HEK293T (cell line): ENCODE results near the gene RAE1.
"Not testable (repeated sequence)": the region's sequence is repeated elsewhere in the genome, so short reads cannot be mapped to it uniquely, and the experiment has no call there.

Source experiments
- ARNT ChIP-seq: fragments of 450-650 bp; IDR thresholded peaks from 2 replicates; pipeline ENCODE4 v1.6.1; 2017; ENCODE audit warnings: mild to moderate bottlenecking
- BHLHE40 ChIP-seq: fragments of 450-650 bp; IDR thresholded peaks from 2 replicates; pipeline ENCODE4 v1.6.1; 2016; ENCODE audit warnings: mild to moderate bottlenecking, moderate library complexity, borderline replicate concordance
- CTBP1 ChIP-seq: fragments of 450-650 bp; IDR thresholded peaks from 2 replicates; pipeline ENCODE4 v1.6.1; 2016; ENCODE audit warnings: borderline replicate concordance
- ELF4 ChIP-seq: fragments of 450-650 bp; IDR thresholded peaks from 2 replicates; pipeline ENCODE4 v1.6.1; 2017; ENCODE audit warnings: antibody characterized with exemption
- FOXA1 ChIP-seq: fragments of 450-650 bp; IDR thresholded peaks from 2 replicates; pipeline ENCODE4 v1.6.1; 2016; ENCODE audit warnings: mild to moderate bottlenecking
- FOXK2 ChIP-seq: fragments of 450-650 bp; IDR thresholded peaks from 2 replicates; pipeline ENCODE4 v1.6.1; 2016; ENCODE audit warnings: mild to moderate bottlenecking
- FOXM1 ChIP-seq: fragments of 450-650 bp; IDR thresholded peaks from 2 replicates; pipeline ENCODE4 v1.6.1; 2017; ENCODE audit warnings: mild to moderate bottlenecking, borderline replicate concordance
- L3MBTL2 ChIP-seq: fragments of 450-650 bp; conservative IDR thresholded peaks from 2 replicates; pipeline ENCODE4 v1.6.1; 2016; ENCODE audit warnings: mild to moderate bottlenecking
- LEF1 ChIP-seq: fragments of 450-650 bp; IDR thresholded peaks from 2 replicates; pipeline ENCODE4 v1.6.1; 2017; ENCODE audit warnings: mild to moderate bottlenecking, borderline replicate concordance
- NFRKB ChIP-seq: fragments of 450-650 bp; IDR thresholded peaks from 2 replicates; pipeline ENCODE4 v1.6.1; 2016; ENCODE audit warnings: mild to moderate bottlenecking, moderate library complexity
- SP1 ChIP-seq: fragments of 450-650 bp; IDR thresholded peaks from 2 replicates; pipeline ENCODE4 v1.6.1; 2017
- TARDBP ChIP-seq: fragments of 450-650 bp; IDR thresholded peaks from 2 replicates; pipeline ENCODE4 v1.6.1; 2016
- TF ChIP-seq, protein P1 (sequence below): fragments of 450-650 bp; IDR thresholded peaks from 2 replicates; pipeline ENCODE4 v1.6.1; 2016

DNA sequence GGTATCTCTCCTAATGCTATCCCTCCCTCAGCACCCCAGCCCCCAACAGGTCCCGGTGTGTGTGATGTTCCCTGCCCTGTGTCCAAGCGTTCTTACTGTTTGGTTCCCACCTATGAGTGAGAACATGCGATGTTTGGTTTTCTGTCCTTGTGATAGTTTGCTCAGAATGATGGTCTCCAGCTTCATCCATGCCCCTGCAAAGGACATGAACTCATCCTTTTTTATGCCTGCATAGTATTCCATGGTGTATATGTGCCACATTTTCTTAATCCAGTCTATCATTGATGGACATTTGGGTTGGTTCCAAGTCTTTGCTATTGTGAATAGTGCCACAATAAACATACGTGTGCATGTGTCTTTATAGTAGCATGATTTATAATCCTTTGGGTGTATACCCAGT is 68.4 kb downstream of the RAE1 start:
- not testable (repeated sequence) for TF ChIP-seq FOXA1, FOXK2, BHLHE40, FOXM1, TARDBP, SP1, NFRKB, CTBP1, L3MBTL2, LEF1, ARNT, ELF4
- TF ChIP-seq, protein P1, sequence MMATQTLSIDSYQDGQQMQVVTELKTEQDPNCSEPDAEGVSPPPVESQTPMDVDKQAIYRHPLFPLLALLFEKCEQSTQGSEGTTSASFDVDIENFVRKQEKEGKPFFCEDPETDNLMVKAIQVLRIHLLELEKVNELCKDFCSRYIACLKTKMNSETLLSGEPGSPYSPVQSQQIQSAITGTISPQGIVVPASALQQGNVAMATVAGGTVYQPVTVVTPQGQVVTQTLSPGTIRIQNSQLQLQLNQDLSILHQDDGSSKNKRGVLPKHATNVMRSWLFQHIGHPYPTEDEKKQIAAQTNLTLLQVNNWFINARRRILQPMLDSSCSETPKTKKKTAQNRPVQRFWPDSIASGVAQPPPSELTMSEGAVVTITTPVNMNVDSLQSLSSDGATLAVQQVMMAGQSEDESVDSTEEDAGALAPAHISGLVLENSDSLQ, result not testable (repeated sequence)
